HG02763 (cell line): ENCODE measurements around the gene ATP2A1.
"Not testable (repeated sequence)": the region's sequence is repeated elsewhere in the genome, so short reads cannot be mapped to it uniquely, and the experiment has no call there.

Source experiments
- ATAC-seq: cut with Tn5 transposase; IDR thresholded peaks from one replicate; pipeline ENCODE4 v1.9.1; 2021; ENCODE audit warnings: mild to moderate bottlenecking, moderate library complexity; ENCODE audit not compliant: unreplicated experiment

The ATP2A1 gene

GRCh38 chr16:28932339-28933141, 54.3 kb downstream of the ATP2A1 start:
- ATAC-seq, result no peak

- ATAC-seq, result no peak
These were observed 54.9 kb downstream of the ATP2A1 start for GRCh38 chr16:28933171-28933570.

GRCh38 chr16:28935346-28935745, 57.1 kb downstream of the ATP2A1 start:
- no peak for ATAC-seq

GRCh38 chr16:28935924-28936783, 57.9 kb downstream of the ATP2A1 start:
- ATAC-seq, result no peak

GRCh38 chr16:28936784-28937155, 58.5 kb downstream of the ATP2A1 start:
- no peak for ATAC-seq

- no peak for ATAC-seq
These were observed 59.1 kb downstream of the ATP2A1 start for GRCh38 chr16:28937222-28937876.

GRCh38 chr16:28938721-28939120, 60.4 kb downstream of the ATP2A1 start:
- no peak for ATAC-seq

GRCh38 chr16:28939825-28940224, 61.5 kb downstream of the ATP2A1 start:
- not testable (repeated sequence) for ATAC-seq

GRCh38 chr16:28943281-28943680, 65.0 kb downstream of the ATP2A1 start:
- ATAC-seq, result no peak

- ATAC-seq, result no peak
These were observed 68.4 kb downstream of the ATP2A1 start for GRCh38 chr16:28946681-28947080.

- ATAC-seq, result peak; percentile 86
These were observed 72.5 kb downstream of the ATP2A1 start, which contains the start of gene NFATC2IP for GRCh38 chr16:28950648-28951409. TSS of gene NFATC2IP (plus strand) at chr16:28950937. CDS start at chr16:28951012, 75 bp downstream.

GRCh38 chr16:28951410-28951943, 73.2 kb downstream of the ATP2A1 start:
- no peak for ATAC-seq
